NCI-H1694 (cell line): ENCODE results near the gene UBE2D3.

Experiments
- DNase-seq: peaks from one replicate; lab custom pipeline; 2025; lab: John Stamatoyannopoulos, UW

UBE2D3 gene

GRCh38 chr4:102754044-102754443 lies 73.3 kb downstream of the UBE2D3 start:
- DNase-seq: no peak

- no peak for DNase-seq
Measured at GRCh38 chr4:102751941-102752340, 75.4 kb downstream of the UBE2D3 start.
